Measurements from ENCODE around the gene AMBRA1. TPM values are rescaled to one million over a fixed set of nuclear protein-coding genes. Genes with fewer than 3 reads are reported as not detected.

AMBRA1 gene
- total and polyA plus RNA-seq, 11 donors, result 5.6 to 23.5 (median 16.2) TPM

DNA sequence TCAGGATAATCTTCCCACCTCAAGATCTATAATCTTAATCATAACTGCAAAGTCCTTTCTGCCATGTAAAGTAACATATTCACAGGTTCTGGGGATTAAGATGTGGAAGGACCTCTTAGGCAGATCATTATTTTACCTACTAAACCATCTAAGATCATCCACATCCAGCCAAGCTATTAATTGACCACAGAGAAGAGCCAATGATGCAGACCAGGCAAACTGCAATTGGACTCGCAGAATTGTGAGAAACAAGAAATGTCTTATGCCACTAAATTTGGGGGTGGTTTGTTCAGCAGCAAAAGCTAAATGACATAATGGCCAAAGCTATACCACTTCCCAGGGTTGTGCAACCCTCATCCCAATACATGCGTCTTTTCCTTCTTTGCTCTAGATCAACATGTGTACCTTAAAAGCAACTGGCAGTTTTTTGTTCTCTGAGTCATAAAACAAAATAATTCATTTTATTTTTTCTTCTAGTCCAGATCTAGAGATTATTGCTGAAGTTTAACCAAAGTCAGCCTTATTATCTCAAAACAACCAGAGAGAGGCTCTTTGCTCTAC lies 113.6 kb downstream of the AMBRA1 start:
- WGBS, 4 donors, result 92 to 98% (median 94%) methylated on average over 2 of the region's 2 CpGs
- intact Hi-C loops (cut with DNase I), result loop anchor here in 1 of 10 donors (10.0 kb wide), 1 partner anchor 55 kb away; no protein-coding TSS in a partner anchor
- peaks cover 0 to 12% (median 0%) of the 10 kb centered on the region in 9 donors for H3K36me3 ChIP-seq
- no peak for DNase-seq
- peaks cover 0 to 24% (median 0%) of the 10 kb centered on the region in 12 donors for H3K4me1 ChIP-seq
- H3K9me3 ChIP-seq, result no peaks in the 10 kb centered on the region
- H3K4me3 ChIP-seq, result no peak overlapping the region
- H3K27me3 ChIP-seq, result no peaks in the 10 kb centered on the region
- H3K27ac ChIP-seq, result no peak overlapping the region
- TF ChIP-seq, protein P1, sequence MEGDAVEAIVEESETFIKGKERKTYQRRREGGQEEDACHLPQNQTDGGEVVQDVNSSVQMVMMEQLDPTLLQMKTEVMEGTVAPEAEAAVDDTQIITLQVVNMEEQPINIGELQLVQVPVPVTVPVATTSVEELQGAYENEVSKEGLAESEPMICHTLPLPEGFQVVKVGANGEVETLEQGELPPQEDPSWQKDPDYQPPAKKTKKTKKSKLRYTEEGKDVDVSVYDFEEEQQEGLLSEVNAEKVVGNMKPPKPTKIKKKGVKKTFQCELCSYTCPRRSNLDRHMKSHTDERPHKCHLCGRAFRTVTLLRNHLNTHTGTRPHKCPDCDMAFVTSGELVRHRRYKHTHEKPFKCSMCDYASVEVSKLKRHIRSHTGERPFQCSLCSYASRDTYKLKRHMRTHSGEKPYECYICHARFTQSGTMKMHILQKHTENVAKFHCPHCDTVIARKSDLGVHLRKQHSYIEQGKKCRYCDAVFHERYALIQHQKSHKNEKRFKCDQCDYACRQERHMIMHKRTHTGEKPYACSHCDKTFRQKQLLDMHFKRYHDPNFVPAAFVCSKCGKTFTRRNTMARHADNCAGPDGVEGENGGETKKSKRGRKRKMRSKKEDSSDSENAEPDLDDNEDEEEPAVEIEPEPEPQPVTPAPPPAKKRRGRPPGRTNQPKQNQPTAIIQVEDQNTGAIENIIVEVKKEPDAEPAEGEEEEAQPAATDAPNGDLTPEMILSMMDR (IDR thresholded peaks at IDR 0.05), result no peak
- TF ChIP-seq POLR2A (IDR thresholded peaks at IDR 0.05), result no peak
- ATAC-seq, result no peak

- H3K27me3 ChIP-seq, result no peaks in the 10 kb centered on the region
- H3K36me3 ChIP-seq, result peaks cover 0 to 12% (median 0%) of the 10 kb centered on the region in 9 donors
- WGBS, 4 donors, result 93 to 96% (median 93%) methylated on average over 7 of the region's 7 CpGs
- no peak for DNase-seq
- TF ChIP-seq, protein P1 (IDR thresholded peaks at IDR 0.05), result no peak
- TF ChIP-seq POLR2A (IDR thresholded peaks at IDR 0.05), result no peak
- H3K27ac ChIP-seq, result no peak overlapping the region
- ATAC-seq, result no peak
- H3K4me3 ChIP-seq, result no peak overlapping the region
- H3K4me1 ChIP-seq, result peaks cover 0 to 24% (median 0%) of the 10 kb centered on the region in 12 donors
- intact Hi-C loops (cut with DNase I), result no loop called here
- H3K9me3 ChIP-seq, result no peaks in the 10 kb centered on the region
Measured at GRCh38 chr11:46479601-46480000, 114.2 kb downstream of the AMBRA1 start.

DNA sequence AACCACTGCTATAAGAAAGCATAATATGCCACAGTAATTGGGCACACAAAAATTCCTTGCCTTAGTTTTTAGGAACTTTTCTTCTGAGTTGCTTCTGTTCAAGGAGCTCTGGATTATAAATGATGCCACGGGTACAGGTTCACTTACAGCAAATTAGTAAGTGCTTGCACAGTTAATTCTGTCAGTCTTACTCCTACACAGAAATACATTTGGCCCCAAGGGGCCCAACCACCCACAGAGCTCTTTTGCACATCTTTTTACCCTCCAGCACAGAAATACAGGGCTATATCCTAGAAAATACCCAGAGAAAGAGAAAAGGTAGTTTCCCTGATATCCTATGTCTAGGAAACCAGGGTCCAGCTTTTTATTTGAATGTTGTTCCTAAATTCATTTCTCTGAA lies 115.6 kb downstream of the AMBRA1 start:
- H3K4me3 ChIP-seq, result no peak overlapping the region
- no peak for DNase-seq
- H3K9me3 ChIP-seq, result no peaks in the 10 kb centered on the region
- no peak for TF ChIP-seq POLR2A (IDR thresholded peaks at IDR 0.05)
- TF ChIP-seq, protein P1 (IDR thresholded peaks at IDR 0.05), result no peak
- ATAC-seq, result no peak
- H3K27me3 ChIP-seq, result no peaks in the 10 kb centered on the region
- peaks cover 0 to 29% (median 2%) of the 10 kb centered on the region in 12 donors for H3K4me1 ChIP-seq
- H3K36me3 ChIP-seq, result peaks cover 0 to 7% (median 0%) of the 10 kb centered on the region in 9 donors
- intact Hi-C loops (cut with DNase I), result loop anchor here in 1 of 10 donors (1.0 kb wide), 1 partner anchor 19 kb away; no protein-coding TSS in a partner anchor
- no peak overlapping the region for H3K27ac ChIP-seq
- WGBS, 4 donors, result 38 to 86% (median 78%) methylated on average over 1 of the region's 1 CpG

DNA sequence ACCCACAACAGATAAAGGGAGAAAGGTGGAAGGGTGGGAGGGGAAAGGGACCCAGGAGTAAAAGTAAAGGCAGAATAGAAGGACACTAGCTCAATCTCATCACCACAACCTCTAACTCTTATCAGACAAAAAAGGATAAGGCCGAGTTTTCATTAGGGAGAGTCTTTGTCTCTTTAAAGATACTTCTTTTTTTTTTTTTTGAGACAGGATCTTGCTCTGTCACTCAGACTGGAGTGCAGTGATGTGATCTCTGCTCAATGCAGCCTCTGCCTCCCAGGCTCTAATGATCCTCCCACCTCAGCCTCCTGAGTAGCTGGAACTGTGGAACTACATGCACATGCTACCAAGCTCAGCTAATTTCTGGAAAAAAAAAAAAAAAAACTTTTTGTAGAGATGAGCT lies 116.7 kb downstream of the AMBRA1 start:
- intact Hi-C loops (cut with DNase I), result no loop called here
- ATAC-seq (no peak), DNase-seq (no peak)
- 80 to 92% (median 85%) methylated on average over 1 of the region's 1 CpG for WGBS, 4 donors
- Histone ChIP-seq H3K4me3 (no peak overlapping the region), H3K9me3 (no peaks in the 10 kb centered on the region), H3K27ac (no peak overlapping the region), H3K36me3 (peaks cover 0 to under 1% (median 0%) of the 10 kb centered on the region in 9 donors), H3K4me1 (peaks cover 0 to 40% (median 11%) of the 10 kb centered on the region in 12 donors), H3K27me3 (no peaks in the 10 kb centered on the region)
- TF ChIP-seq, protein P1 (IDR thresholded peaks at IDR 0.05), result no peak
- TF ChIP-seq POLR2A (IDR thresholded peaks at IDR 0.05), result no peak
